ENCODE measurements around the gene ALDH1A2.

The ALDH1A2 gene

GRCh38 chr15:58077427-58077826, 11.9 kb upstream of the ALDH1A2 start:
- Histone ChIP-seq H3K9me3 (no peaks in the 10 kb centered on the region), H3K36me3 (no peaks in the 10 kb centered on the region), H3K27me3 (no peaks in the 10 kb centered on the region), H3K4me3 (ENCODE audit: low read depth, low read length) (no peak overlapping the region), H3K4me1 (peaks cover 14% of the 10 kb centered on the region)
- DNase-seq, result no peak
- peak; percentile 48 for TF ChIP-seq CTCF (IDR thresholded peaks at IDR 0.05; ENCODE audit: low read depth, low read length)

GRCh38 chr15:58074452-58074851, 8.9 kb upstream of the ALDH1A2 start:
- Histone ChIP-seq H3K9me3 (no peaks in the 10 kb centered on the region), H3K27me3 (no peaks in the 10 kb centered on the region), H3K36me3 (no peaks in the 10 kb centered on the region), H3K4me1 (peaks cover 14% of the 10 kb centered on the region), H3K4me3 (ENCODE audit: low read depth, low read length) (no peak overlapping the region)
- no peak for DNase-seq
- TF ChIP-seq CTCF (IDR thresholded peaks at IDR 0.05; ENCODE audit: low read depth, low read length), result no peak

GRCh38 chr15:58070801-58071418, 5.4 kb upstream of the ALDH1A2 start:
- H3K4me3 ChIP-seq (ENCODE audit: low read depth, low read length), result no peak overlapping the region
- TF ChIP-seq CTCF (IDR thresholded peaks at IDR 0.05; ENCODE audit: low read depth, low read length), result peak; percentile 98
- peaks cover 12% of the 10 kb centered on the region for H3K27me3 ChIP-seq
- no peaks in the 10 kb centered on the region for H3K36me3 ChIP-seq
- H3K9me3 ChIP-seq, result no peaks in the 10 kb centered on the region
- DNase-seq, result peak; percentile 54
- no peaks in the 10 kb centered on the region; the same call in 1 of the 2 replicates for H3K4me1 ChIP-seq

GRCh38 chr15:58069008-58069407, 3.5 kb upstream of the ALDH1A2 start:
- H3K9me3 ChIP-seq, result no peaks in the 10 kb centered on the region; the same call in 1 of the 2 replicates
- H3K27me3 ChIP-seq, result peaks cover 31% of the 10 kb centered on the region
- H3K4me3 ChIP-seq (ENCODE audit: low read depth, low read length), result no peak overlapping the region
- no peaks in the 10 kb centered on the region for H3K36me3 ChIP-seq
- H3K4me1 ChIP-seq, result no peaks in the 10 kb centered on the region; the same call in 1 of the 2 replicates
- TF ChIP-seq CTCF (IDR thresholded peaks at IDR 0.05; ENCODE audit: low read depth, low read length), result no peak
- no peak for DNase-seq

- peak; percentile 83 for DNase-seq
- peak; percentile 83 for TF ChIP-seq CTCF (IDR thresholded peaks at IDR 0.05; ENCODE audit: low read depth, low read length)
- peak overlapping the region; percentile 49 for H3K4me3 ChIP-seq (ENCODE audit: low read depth, low read length)
- H3K36me3 ChIP-seq, result no peaks in the 10 kb centered on the region
- no peaks in the 10 kb centered on the region; the same call in 1 of the 2 replicates for H3K4me1 ChIP-seq
- H3K9me3 ChIP-seq, result no peaks in the 10 kb centered on the region; the same call in 1 of the 2 replicates
- peaks cover 55% of the 10 kb centered on the region for H3K27me3 ChIP-seq
Measured at GRCh38 chr15:58066042-58066867, 744 bp upstream of the ALDH1A2 start.

GRCh38 chr15:58064980-58065444, 499 bp downstream of the ALDH1A2 start:
- Histone ChIP-seq H3K27me3 (peaks cover 65% of the 10 kb centered on the region), H3K9me3 (no peaks in the 10 kb centered on the region; the same call in 1 of the 2 replicates), H3K4me1 (no peaks in the 10 kb centered on the region), H3K4me3 (ENCODE audit: low read depth, low read length) (no peak overlapping the region), H3K36me3 (no peaks in the 10 kb centered on the region)
- DNase-seq, result peak; percentile 9
- TF ChIP-seq CTCF (IDR thresholded peaks at IDR 0.05; ENCODE audit: low read depth, low read length), result no peak
